GM13977 (cell line): ENCODE measurements around the gene PODXL2.

Experiments
- DNase-seq: peaks from one replicate; pipeline ENCODE4 v3.0.0; 2012; ENCODE audit warnings: low spot score
- CTCF ChIP-seq: IDR thresholded peaks from 2 replicates; pipeline ENCODE4 v1.5.1; 2012; ENCODE audit warnings: mild to moderate bottlenecking, control low read depth; ENCODE audit not compliant: insufficient read depth; ENCODE audit errors: extremely low read depth, missing control alignments
- in situ Hi-C: fragments of 300-500 bp; cut with MboI; formaldehyde crosslinking; loops from one replicate; pipeline ENCODE4 v1.12.0; 2022; ENCODE audit warnings: low sequenced_read_pairs, low pct_unique_long_range_greater_than_20kb, mixed read lengths, inconsistent platforms; ENCODE audit not compliant: unreplicated experiment

The PODXL2 gene

GRCh38 chr3:127612966-127613365 is 16.0 kb upstream of the PODXL2 start:
- DNase-seq: no peak
- TF ChIP-seq CTCF: no peak
- in situ Hi-C loops: no loop called here

GRCh38 chr3:127613406-127613805 is 15.6 kb upstream of the PODXL2 start:
- DNase-seq: no peak
- in situ Hi-C loops: no loop called here
- no peak for TF ChIP-seq CTCF

GRCh38 chr3:127614928-127615589 is 13.9 kb upstream of the PODXL2 start:
- no peak for TF ChIP-seq CTCF
- no peak for DNase-seq
- in situ Hi-C loops: no loop called here

GRCh38 chr3:127615631-127616305 is 13.2 kb upstream of the PODXL2 start:
- no peak for TF ChIP-seq CTCF

GRCh38 chr3:127616836-127617605 is 12.0 kb upstream of the PODXL2 start:
- DNase-seq: no peak
- in situ Hi-C loops: no loop called here
- TF ChIP-seq CTCF: no peak

More at GRCh38 chr3:127615631-127616305, 13.2 kb upstream of the PODXL2 start:
- in situ Hi-C loops: no loop called here
- no peak for DNase-seq

- no peak for TF ChIP-seq CTCF
- in situ Hi-C loops: no loop called here
Measured at GRCh38 chr3:127618891-127619290, 10.1 kb upstream of the PODXL2 start.

More at GRCh38 chr3:127618891-127619290, 10.1 kb upstream of the PODXL2 start:
- no peak for DNase-seq
